HS-5 (cell line): ENCODE data around the gene ABCF1.

ENCODE experiments used
- DNase-seq: peaks from one replicate; pipeline ENCODE4 v3.0.0-alpha.2; 2012; ENCODE audit warnings: low read depth

Gene ABCF1

DNA sequence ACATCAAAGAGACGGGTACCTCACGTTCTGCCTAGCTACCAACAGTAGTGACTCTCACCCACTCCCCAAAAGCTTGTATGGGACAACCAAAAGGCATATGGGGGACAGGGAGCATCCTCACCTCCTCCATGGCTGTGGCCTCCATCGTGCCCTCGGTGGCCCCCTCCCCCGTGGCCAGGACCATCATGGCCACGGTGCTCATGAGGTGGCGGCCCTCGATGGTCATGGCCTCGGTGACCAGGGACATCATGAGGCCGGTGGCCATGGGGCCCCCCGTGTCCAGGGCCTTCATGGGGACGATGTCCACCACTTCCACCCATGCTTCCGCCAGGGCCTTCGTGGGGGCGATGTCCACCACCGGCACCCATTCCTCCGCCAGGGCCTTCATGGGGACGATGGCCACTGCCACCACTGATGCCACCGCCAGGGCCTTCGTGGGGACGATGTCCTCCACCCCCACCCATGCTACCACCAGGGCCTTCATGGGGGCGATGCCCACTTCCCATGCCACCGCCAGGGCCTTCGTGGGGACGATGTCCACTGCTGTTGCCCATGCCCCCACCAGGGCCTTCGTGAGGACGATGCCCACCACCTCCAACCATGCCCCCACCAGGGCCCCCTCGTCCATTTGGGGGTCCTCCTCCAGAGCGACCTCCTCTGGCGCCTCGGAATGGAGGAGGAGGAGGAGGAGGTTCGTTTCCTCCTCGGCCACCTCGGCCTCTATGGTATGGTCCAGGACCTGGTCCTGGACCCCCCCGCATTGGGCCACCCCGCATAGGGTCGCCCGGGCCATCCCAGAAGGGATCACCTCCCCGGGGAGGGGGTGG is 30.8 kb downstream of the ABCF1 start:
- DNase-seq = no peak

DNA sequence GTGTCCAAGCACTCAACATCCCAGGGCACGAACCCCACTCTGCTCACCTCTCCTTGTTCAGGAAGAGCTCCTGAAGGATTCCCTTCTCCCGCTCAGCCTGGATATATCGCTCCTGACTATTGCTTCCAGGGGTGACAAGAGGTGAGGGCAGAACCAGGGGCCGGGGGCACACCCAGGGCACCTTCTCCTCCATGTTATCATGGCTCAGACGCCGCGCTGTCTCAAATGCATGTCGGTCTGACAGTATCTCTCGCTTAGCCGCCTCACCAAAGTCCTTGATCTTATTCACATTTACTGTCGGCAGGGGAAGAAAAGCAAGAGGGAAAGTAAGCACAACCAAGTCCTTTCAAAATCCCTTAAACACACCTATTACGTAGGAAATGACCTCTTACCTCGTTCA is 32.7 kb downstream of the ABCF1 start:
- no peak for DNase-seq

DNA sequence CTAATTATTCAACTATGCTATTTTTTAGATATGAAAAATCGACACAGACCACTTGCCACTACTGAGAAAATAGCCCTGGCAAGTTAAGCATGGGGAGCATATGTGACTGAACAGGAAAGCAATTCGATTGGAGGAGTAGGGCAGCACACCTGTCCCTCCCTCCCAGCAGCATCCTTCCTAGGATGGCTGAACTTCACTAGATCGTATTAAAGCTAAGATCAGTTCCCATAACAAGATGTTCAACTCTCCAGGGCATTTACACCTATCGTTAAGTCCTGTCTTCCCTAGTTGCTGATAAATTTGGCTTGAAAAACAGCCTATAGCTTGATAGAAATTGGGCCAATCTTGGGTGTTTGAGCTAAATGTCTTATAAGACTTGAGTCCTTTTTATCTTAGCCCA is 38.8 kb downstream of the ABCF1 start:
- no peak for DNase-seq

DNA sequence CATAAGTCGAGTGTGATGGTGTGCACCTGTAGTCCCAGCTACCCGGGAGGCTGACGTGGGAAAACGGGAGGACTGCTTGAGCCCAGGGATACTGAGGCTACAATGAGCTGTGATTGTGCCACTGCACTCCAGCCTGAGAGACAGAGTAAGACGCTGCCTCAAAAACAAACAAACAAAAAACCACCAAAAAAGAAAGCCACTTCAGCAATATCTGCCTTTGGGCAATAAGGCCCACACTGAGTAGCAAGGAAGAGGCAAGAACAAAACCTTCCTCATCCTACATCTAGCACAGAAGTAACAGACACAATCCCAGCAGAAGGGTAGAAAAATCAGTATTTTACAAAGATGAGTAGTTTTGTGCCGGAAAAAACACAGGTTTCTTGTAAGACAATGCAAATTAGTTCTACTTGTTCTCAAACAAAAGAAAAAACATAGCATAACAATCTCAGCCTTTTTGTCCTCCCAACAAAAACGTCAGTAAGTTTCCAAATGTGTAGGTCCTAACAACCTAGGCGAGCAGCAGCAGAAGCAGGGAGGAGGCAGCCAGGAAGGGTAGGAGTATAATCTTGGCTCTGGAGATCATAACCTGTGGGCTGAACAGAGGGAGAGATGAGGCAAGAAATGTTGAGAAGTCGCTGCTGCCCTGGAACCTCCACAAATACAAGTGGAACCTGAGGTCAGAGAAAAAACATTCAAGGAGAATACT is 40.1 kb downstream of the ABCF1 start:
- no peak for DNase-seq

DNA sequence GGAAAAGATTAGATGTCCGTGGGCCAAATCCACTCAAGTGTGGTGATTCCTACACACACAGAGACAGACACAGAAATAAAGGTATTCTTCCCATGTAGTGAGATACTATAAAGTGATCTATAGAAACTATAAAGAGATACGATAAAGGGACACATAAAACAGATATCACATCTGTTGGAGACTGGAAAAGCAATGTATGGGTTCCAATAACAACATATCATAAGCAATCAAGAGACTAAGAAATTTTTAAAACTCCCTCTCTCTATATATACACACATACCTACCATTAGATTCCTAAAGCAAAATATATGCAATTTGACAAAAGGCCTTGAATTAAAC is 40.6 kb downstream of the ABCF1 start:
- no peak for DNase-seq

DNA sequence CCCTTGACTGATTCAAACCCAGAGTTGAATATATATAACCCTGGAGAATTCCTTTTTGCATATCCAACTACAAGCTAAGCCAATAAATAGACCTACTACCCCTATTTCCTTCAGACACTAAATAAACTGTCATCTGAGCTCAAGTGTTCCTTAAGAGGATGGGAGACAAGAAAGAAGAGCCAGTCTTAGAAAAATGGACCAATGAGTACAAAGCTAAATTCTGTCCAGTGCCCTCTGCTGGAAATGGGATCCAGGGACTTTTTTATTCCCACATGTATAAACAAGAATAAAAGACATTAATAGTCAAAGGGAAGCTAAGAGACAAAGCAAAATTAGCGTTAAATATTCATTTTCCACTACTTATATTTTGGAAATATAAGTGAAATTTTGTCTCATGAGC is 41.0 kb downstream of the ABCF1 start:
- no peak for DNase-seq

DNA sequence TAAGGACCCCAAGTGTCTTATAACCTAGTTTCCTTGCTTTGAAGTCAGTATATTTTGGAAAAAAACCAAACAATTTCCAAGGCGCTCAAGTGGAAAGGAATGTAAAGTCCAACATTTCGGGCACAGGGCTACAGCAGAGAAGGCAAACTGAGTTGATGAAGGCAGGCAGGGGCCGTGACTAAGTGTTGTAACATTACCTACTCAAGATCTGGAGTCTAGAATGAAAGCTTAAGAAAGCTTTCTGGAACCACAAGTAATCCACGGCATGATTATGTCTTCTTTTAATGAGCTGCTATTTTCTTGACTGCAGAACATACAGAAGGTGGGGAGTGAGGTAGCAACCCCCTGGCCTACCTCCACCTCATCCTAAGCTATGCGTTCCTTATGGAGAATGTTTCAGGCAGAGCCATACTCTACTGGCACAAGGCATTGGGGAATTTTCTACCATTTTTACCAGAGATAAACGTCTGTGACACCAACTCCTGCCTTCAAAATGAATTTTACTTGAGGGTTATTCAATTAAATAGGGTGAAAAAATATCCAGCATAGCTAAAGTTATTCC is 41.5 kb downstream of the ABCF1 start:
- no peak for DNase-seq

DNA sequence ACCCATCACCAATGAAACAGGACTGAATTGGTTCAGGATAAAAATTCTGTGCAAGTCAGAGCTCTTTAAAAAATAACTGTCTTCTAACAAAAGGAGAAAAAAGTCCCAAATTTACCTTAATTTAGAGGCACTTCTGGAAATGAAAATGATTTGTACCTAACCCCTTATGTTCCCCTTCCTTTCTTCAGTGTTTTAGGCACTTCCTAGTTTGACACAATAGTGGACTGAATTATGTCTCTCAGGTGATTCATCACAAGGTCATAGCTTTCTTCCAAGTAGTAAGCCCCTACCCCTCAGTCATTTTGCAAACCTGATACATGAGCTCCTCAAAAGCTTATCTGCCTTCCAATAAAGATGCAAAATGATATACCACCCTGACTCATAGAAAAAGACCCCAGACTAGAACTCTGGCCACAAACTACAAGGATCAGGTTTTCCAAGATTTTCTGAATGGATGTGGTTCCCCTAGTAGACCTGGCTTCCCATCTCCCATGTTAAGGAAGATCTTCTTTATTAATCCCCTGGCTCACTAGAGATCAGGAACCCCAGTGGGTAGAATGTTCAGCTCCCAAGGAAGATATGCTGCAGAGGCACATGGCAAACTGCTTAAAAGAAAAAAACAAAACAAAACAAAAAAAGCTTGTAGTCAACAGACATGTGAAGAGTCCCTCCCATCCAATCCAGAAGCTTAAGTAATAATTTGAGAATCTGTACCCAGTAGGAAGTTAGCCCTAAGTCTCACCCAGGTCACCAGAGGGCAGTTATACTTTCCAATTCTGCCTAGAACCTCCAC is 42.2 kb downstream of the ABCF1 start:
- DNase-seq = no peak

DNA sequence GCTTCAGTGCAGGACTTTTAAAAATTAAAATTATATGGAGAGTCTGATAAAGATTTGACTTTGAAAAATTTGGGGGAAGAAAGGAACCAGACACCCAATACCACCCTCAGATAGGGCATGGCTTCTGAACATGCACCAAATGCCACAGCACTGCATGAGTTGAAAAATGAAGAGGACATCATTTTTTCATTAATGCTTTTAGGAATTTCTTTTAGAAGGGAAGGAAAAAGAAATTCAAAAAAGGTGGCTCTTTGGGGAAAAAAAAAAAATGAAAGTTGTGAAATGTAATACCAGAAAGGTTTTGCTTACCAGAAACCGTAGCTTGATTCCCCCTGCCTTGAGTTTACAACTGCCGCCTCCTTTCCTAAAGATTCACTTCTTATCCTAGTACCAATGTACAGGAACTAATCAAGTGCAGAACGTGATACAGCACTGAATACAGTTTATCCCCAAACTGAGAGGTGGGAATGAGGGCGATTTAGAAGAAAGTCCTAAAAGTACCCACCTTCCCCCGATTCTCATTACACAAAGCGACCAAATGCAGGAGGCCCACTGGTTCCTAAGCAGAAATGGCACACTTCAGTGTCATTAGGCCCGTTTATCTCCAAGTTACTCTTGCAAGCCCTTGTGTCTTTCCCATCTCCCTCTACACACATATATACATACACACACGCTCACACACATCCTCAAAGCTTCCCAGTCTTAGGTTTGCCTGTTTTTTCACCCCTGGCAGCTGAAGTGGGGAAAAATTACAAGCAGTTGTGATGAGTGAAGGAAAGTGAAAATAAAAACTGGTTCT is 43.0 kb downstream of the ABCF1 start:
- DNase-seq = no peak

DNA sequence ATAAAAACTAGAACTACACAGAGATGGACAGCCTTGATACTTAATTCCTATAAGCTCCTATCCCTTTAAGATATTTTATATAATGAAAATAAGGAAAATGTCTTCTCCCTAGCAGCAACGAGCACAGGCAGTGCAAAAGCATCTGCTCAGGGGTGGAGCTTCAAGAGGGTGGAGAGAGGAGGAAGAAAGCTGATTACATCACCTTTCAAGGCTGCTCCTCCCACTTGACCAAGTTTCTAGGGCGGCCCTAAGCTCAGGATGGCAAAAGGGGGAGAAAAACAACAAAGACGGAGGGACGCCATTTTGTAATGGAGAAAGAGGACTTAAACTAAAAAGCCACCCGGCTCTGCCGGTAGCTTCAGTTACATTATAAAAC is 43.6 kb downstream of the ABCF1 start:
- DNase-seq = peak; percentile 94

DNA sequence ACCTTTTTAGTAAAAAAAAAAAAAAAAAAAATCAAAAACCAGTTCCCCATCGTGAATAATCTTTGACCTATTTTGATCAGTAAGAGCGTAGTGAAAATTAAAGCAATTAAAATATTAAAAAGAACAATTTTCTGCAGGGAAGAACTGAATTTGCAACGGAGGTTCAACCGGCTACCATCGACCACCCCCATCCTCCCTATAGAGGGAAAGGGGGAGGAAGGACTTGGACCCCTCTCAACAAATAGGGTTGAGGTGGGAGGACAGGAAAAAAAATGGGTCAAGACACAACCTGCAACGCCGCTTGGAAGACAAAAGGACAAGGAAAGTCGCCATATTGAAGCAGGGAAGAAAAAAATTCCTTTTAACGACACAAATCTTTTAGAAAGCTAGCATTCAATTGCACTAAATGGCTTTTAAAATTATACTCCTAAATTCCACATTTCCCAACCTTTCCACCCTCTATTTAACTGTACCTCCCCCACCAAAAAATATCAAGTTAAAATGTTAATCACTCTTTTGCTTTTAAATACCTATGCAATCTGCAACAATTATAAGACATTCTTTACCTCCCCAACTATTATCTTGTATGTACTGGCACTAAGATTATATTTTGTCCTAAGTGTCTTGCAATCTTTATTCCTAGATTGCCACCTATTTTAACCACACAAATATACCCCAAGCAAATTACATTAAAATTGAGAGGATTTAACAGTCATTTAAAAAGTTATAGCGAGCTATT is 44.1 kb downstream of the ABCF1 start:
- peak; percentile 70 for DNase-seq

DNA sequence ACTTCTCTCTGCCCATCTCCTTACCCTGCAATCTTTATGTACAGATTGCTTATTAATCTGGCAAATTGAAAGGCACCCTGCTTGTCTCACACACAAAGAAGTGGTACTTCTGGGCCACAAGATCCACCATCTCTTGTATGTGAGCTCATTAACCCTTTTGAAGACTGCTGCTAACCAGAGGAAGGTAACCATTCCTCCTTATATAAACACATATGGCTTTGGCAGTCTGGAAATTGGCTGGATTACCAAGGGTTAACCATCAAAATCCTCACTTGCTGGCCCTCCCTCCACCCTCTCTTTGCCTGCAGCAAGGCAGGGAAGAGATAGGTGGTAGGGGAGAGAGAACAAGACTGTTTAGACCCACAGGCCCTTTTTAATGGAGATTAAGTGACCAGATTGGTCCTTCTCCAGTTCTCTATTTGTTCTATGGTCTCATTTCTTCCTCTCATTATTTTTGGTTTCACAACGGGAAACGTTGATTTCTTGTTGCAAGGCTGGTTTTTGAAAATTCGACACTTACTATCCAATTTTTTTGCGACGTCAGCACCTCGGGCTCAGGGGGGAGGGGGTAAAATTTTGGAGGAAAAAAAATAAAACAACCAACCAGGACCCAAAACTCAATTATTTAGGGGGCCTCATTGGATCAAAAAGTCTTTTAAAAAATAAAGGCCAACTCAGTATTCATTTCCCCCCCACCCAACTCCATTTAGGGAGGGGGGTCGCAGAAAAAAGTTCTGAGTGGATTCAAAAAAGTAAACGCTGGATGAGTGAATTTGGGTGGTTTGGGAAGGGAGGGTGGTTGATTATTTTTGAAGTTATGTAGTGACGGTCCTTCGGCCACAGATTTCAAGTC is 44.9 kb downstream of the ABCF1 start:
- no peak for DNase-seq

DNA sequence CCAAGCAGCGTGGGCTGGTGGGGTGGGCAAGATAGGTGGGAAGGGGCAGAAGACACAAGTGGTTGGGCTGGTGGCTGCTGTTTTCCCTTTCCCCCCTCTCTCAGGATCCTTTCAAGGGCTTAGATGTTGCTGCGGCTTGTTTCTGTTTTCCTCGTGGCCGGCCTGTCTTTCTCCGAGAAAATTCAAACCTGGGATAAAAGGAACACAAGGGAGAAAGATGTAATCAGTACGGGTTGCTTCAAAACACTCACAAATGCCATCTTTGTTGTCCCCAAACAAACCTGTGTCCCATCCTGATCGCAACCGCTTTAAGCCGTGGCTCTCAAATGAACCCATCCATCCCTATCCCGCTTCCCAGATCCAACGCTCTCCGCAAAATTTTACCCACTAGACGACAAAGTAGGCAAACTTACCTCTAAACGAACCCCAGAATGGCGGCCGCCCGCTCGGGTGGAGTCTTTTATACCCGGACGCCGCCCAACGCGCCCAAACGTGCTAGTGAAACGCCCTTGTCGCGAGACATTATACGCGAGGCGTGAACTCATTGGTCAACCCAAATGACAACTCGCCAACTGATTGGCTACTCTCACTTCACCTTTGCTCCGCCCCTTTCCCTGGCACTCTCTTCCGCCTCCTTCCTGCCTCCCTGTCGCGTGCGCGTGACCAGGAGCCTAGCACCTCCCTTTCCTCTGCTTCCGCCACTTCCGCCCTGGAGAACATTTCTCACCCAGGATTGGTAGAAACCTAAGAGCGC is 45.7 kb downstream of the ABCF1 start, which contains the start of gene PPP1R10:
Gene PPP1R10, minus strand, starts transcription at position 433 of the 754 bp plus-strand sequence. CDS start 7,299 bp downstream, outside the sequence.
- peak; percentile 100 for DNase-seq

DNA sequence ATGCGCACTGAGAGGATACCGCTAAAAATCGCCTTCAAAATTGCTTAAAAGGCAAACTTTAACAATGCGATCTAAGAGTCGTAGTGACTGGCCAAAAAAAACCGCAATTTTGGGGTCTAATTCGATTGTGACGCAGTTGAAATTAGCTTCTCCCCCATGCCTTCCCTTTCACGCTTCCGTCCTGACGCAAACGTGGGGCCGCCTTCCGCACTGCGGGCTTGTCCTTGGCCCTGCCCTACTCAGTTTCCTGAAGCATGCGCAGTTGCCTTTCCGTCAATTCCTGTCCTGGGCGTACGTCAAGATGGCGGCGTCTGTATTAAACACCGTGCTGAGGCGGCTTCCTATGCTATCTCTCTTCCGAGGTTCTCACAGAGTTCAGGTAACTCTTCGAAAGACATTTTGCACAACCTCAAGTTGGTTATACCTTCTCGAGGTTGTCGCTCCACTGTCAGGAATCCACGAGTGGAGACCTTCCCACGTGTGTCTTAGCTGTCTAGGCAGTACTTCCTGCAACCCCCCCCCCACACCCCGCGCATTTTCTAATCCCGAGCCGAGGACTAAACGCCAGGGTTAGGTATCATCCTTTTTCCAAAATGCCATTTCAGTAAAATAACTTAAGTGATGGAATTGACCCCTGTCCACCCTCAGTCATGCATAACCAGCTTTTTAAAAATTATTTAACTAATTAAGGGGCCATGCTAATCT is 46.5 kb downstream of the ABCF1 start, which contains the start of gene MRPS18B:
Gene MRPS18B, plus strand, starts transcription at position 276 of the 705 bp plus-strand sequence. Its CDS starts 26 bp downstream, at position 302.
- peak; percentile 98 for DNase-seq

DNA sequence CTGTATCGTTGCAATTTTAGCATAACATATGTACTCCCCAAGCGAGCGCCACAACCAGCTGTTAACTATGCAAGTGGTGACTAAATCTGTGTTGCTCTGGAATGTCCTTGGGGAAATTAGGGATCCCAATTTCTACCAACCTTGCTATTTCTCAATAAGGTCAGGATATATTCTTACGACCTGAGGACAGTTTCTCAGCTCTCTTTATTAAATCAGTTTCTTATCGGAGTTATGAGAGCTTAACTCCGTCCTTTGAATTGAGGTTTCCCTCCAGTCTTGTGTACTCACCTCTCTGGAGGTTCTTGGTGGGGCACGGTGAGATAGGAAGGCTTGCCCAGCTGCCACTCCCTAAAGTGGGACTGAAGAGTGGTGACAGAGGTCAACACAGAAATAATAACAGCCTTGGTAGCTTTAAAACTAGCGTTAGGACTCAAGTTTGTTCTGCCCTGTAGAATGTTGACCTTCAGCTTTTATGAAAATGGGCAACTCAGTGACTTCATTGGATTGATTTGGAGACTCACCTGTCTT is 47.1 kb downstream of the ABCF1 start:
- no peak for DNase-seq

DNA sequence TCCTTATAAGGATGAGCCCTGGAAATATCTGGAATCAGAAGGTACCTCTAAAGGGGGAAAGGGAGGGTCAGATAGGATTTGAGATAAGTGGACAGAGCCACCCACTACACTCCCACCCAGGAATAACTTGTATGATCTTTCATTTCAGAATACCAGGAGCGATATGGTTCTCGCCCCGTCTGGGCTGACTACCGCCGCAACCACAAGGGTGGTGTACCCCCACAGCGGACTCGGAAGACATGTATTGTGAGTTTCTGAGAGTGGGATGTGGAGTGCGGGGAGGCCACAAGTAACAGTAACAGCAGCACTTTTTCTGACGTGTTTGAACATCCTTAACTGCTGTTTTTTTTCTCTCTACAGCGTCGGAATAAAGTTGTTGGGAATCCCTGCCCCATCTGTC is 48.3 kb downstream of the ABCF1 start:
- no peak for DNase-seq

DNA sequence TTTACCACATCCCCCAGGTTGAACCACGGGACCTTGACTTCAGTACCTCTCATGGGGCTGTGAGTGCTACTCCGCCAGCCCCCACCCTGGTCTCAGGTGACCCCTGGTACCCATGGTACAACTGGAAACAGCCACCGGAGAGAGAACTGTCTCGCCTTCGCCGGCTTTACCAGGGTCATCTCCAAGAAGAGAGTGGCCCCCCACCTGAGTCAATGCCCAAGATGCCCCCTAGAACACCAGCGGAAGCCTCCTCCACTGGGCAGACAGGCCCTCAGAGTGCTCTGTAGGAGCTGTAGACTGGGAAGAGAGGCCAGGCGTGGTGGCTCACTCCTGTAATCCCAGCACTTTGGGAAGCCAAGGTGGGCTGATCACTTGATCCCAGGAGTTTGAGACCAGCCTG is 54.3 kb downstream of the ABCF1 start:
- DNase-seq = no peak
